Activated naive CD4-positive, alpha-beta T cell treated with anti-CD3 and anti-CD28 coated beads, Interleukin-2, amount 50 U/mL, for 24 hours (primary cell): ENCODE results near the gene FOXA2.
"Not testable (repeated sequence)": the region's sequence is repeated elsewhere in the genome, so short reads cannot be mapped to it uniquely, and the experiment has no call there.

Experiments used
- H3K27ac Mint-ChIP-seq: one replicate; pipeline ENCODE4 v1.8.0; 2021; ENCODE audit warnings: mild to moderate bottlenecking, mixed read lengths
- H3K27me3 Mint-ChIP-seq: one replicate; pipeline ENCODE4 v1.8.0; 2021; ENCODE audit warnings: mixed read lengths
- H3K36me3 Mint-ChIP-seq: one replicate; pipeline ENCODE4 v1.8.0; 2021; ENCODE audit warnings: mixed read lengths
- H3K4me1 Mint-ChIP-seq: one replicate; pipeline ENCODE4 v1.8.0; 2021; ENCODE audit warnings: mixed read lengths
- H3K4me3 Mint-ChIP-seq: one replicate; pipeline ENCODE4 v1.8.0; 2021; ENCODE audit warnings: mild to moderate bottlenecking, mixed read lengths
- H3K9me3 Mint-ChIP-seq: one replicate; pipeline ENCODE4 v1.8.0; 2021; ENCODE audit warnings: mixed read lengths

The FOXA2 gene

GRCh38 chr20:22584522-22584921 is at the start of gene FOXA2:
TSS of gene FOXA2 (minus strand) at chr20:22584572. CDS start at chr20:22584278, 294 bp downstream.
- H3K9me3 Mint-ChIP-seq, result peaks cover 7% of the 10 kb centered on the region
- no peak within 1 kb of the TSS for H3K27ac Mint-ChIP-seq
- H3K27me3 Mint-ChIP-seq, result peaks cover 46% of the 10 kb centered on the region

GRCh38 chr20:22630701-22631100 is 46.3 kb upstream of the FOXA2 start:
- Mint-ChIP-seq H3K27ac (no peak overlapping the region), H3K4me3 (no peak overlapping the region)

More at GRCh38 chr20:22584522-22584921, at the start of gene FOXA2:
- H3K36me3 Mint-ChIP-seq, result peaks cover 3% of the 10 kb centered on the region
- H3K4me3 Mint-ChIP-seq, result no peak within 1 kb of the TSS
- no peaks in the 10 kb centered on the region for H3K4me1 Mint-ChIP-seq

GRCh38 chr20:22629927-22630326 is 45.6 kb upstream of the FOXA2 start:
- no peak overlapping the region for H3K27ac Mint-ChIP-seq
- H3K27me3 Mint-ChIP-seq, result no peaks in the 10 kb centered on the region
- H3K36me3 Mint-ChIP-seq, result no peaks in the 10 kb centered on the region
- H3K4me1 Mint-ChIP-seq, result no peaks in the 10 kb centered on the region
- H3K9me3 Mint-ChIP-seq, result no peaks in the 10 kb centered on the region
- no peak overlapping the region for H3K4me3 Mint-ChIP-seq

More at GRCh38 chr20:22630701-22631100, 46.3 kb upstream of the FOXA2 start:
- Mint-ChIP-seq H3K4me1 (no peaks in the 10 kb centered on the region), H3K27me3 (no peaks in the 10 kb centered on the region), H3K36me3 (no peaks in the 10 kb centered on the region), H3K9me3 (no peaks in the 10 kb centered on the region)

GRCh38 chr20:22629447-22629846 is 45.1 kb upstream of the FOXA2 start:
- H3K4me3 Mint-ChIP-seq, result no peak overlapping the region
- no peaks in the 10 kb centered on the region for H3K27me3 Mint-ChIP-seq
- H3K36me3 Mint-ChIP-seq, result no peaks in the 10 kb centered on the region
- no peak overlapping the region for H3K27ac Mint-ChIP-seq
- H3K9me3 Mint-ChIP-seq, result no peaks in the 10 kb centered on the region
- no peaks in the 10 kb centered on the region for H3K4me1 Mint-ChIP-seq

GRCh38 chr20:22626496-22626895 is 42.1 kb upstream of the FOXA2 start:
- Mint-ChIP-seq H3K9me3 (no peaks in the 10 kb centered on the region), H3K27me3 (no peaks in the 10 kb centered on the region), H3K36me3 (no peaks in the 10 kb centered on the region), H3K27ac (no peak overlapping the region), H3K4me3 (no peak overlapping the region), H3K4me1 (no peaks in the 10 kb centered on the region)

- no peaks in the 10 kb centered on the region for H3K36me3 Mint-ChIP-seq
- no peaks in the 10 kb centered on the region for H3K9me3 Mint-ChIP-seq
- no peaks in the 10 kb centered on the region for H3K4me1 Mint-ChIP-seq
- no peaks in the 10 kb centered on the region for H3K27me3 Mint-ChIP-seq
- H3K4me3 Mint-ChIP-seq, result no peak overlapping the region
- H3K27ac Mint-ChIP-seq, result no peak overlapping the region
Observed at GRCh38 chr20:22623211-22623610, 38.8 kb upstream of the FOXA2 start.

- Mint-ChIP-seq H3K4me3 (no peak overlapping the region), H3K36me3 (no peaks in the 10 kb centered on the region), H3K4me1 (no peaks in the 10 kb centered on the region), H3K27ac (no peak overlapping the region), H3K9me3 (no peaks in the 10 kb centered on the region), H3K27me3 (no peaks in the 10 kb centered on the region)
Observed at GRCh38 chr20:22620342-22620741, 36.0 kb upstream of the FOXA2 start.

- Mint-ChIP-seq H3K36me3 (no peaks in the 10 kb centered on the region), H3K4me1 (no peaks in the 10 kb centered on the region), H3K27ac (no peak overlapping the region)
Observed at GRCh38 chr20:22619806-22620205, 35.4 kb upstream of the FOXA2 start.

GRCh38 chr20:22619272-22619671 is 34.9 kb upstream of the FOXA2 start:
- Mint-ChIP-seq H3K9me3 (no peaks in the 10 kb centered on the region), H3K27ac (no peak overlapping the region), H3K4me1 (no peaks in the 10 kb centered on the region), H3K4me3 (no peak overlapping the region), H3K36me3 (no peaks in the 10 kb centered on the region), H3K27me3 (no peaks in the 10 kb centered on the region)

More at GRCh38 chr20:22619806-22620205, 35.4 kb upstream of the FOXA2 start:
- Mint-ChIP-seq H3K4me3 (no peak overlapping the region), H3K27me3 (no peaks in the 10 kb centered on the region), H3K9me3 (no peaks in the 10 kb centered on the region)

GRCh38 chr20:22617160-22617559 is 32.8 kb upstream of the FOXA2 start:
- H3K9me3 Mint-ChIP-seq, result peaks cover 5% of the 10 kb centered on the region
- H3K27me3 Mint-ChIP-seq, result no peaks in the 10 kb centered on the region
- H3K4me3 Mint-ChIP-seq, result no peak overlapping the region
- no peak overlapping the region for H3K27ac Mint-ChIP-seq
- H3K4me1 Mint-ChIP-seq, result no peaks in the 10 kb centered on the region
- no peaks in the 10 kb centered on the region for H3K36me3 Mint-ChIP-seq

GRCh38 chr20:22616551-22616950 is 32.2 kb upstream of the FOXA2 start:
- H3K4me3 Mint-ChIP-seq, result no peak overlapping the region
- H3K27me3 Mint-ChIP-seq, result no peaks in the 10 kb centered on the region
- H3K36me3 Mint-ChIP-seq, result no peaks in the 10 kb centered on the region
- H3K27ac Mint-ChIP-seq, result no peak overlapping the region
- peaks cover 5% of the 10 kb centered on the region for H3K9me3 Mint-ChIP-seq
- H3K4me1 Mint-ChIP-seq, result no peaks in the 10 kb centered on the region

- H3K27ac Mint-ChIP-seq, result no peak overlapping the region
- no peaks in the 10 kb centered on the region for H3K36me3 Mint-ChIP-seq
- H3K4me1 Mint-ChIP-seq, result no peaks in the 10 kb centered on the region
- no peak overlapping the region for H3K4me3 Mint-ChIP-seq
- no peaks in the 10 kb centered on the region for H3K27me3 Mint-ChIP-seq
- H3K9me3 Mint-ChIP-seq, result peaks cover 5% of the 10 kb centered on the region
Observed at GRCh38 chr20:22615425-22615824, 31.1 kb upstream of the FOXA2 start.

- Mint-ChIP-seq H3K4me1 (no peaks in the 10 kb centered on the region), H3K27me3 (peaks cover 2% of the 10 kb centered on the region), H3K9me3 (peaks cover 9% of the 10 kb centered on the region), H3K4me3 (no peak overlapping the region), H3K36me3 (no peaks in the 10 kb centered on the region), H3K27ac (no peak overlapping the region)
Observed at GRCh38 chr20:22611636-22612035, 27.3 kb upstream of the FOXA2 start.

GRCh38 chr20:22607695-22608094 is 23.3 kb upstream of the FOXA2 start:
- Mint-ChIP-seq H3K36me3 (no peaks in the 10 kb centered on the region), H3K4me3 (no peak overlapping the region), H3K27me3 (peaks cover 2% of the 10 kb centered on the region), H3K4me1 (no peaks in the 10 kb centered on the region), H3K27ac (no peak overlapping the region), H3K9me3 (peaks cover 4% of the 10 kb centered on the region)

GRCh38 chr20:22604815-22605214 is 20.4 kb upstream of the FOXA2 start:
- Mint-ChIP-seq H3K4me3 (no peak overlapping the region), H3K27me3 (peaks cover 2% of the 10 kb centered on the region), H3K4me1 (no peaks in the 10 kb centered on the region), H3K36me3 (no peaks in the 10 kb centered on the region), H3K27ac (no peak overlapping the region), H3K9me3 (peaks cover 4% of the 10 kb centered on the region)

- Mint-ChIP-seq H3K27ac (no peak overlapping the region), H3K36me3 (no peaks in the 10 kb centered on the region), H3K4me3 (no peak overlapping the region), H3K4me1 (no peaks in the 10 kb centered on the region), H3K9me3 (no peaks in the 10 kb centered on the region), H3K27me3 (peaks cover 2% of the 10 kb centered on the region)
Observed at GRCh38 chr20:22601361-22602141, 17.2 kb upstream of the FOXA2 start.

- H3K4me3 Mint-ChIP-seq, H3K36me3 Mint-ChIP-seq, H3K27ac Mint-ChIP-seq, H3K9me3 Mint-ChIP-seq, H3K4me1 Mint-ChIP-seq, H3K27me3 Mint-ChIP-seq: not testable (repeated sequence)
Observed at GRCh38 chr20:22599258-22599657, 14.9 kb upstream of the FOXA2 start.
